Measurements from ENCODE around the gene TLE6. TPM values are rescaled to one million over a fixed set of nuclear protein-coding genes. Genes with fewer than 3 reads are reported as not detected.

TLE6 gene
- total RNA-seq = 0.93 and 1.6 TPM in 2 replicates

DNA sequence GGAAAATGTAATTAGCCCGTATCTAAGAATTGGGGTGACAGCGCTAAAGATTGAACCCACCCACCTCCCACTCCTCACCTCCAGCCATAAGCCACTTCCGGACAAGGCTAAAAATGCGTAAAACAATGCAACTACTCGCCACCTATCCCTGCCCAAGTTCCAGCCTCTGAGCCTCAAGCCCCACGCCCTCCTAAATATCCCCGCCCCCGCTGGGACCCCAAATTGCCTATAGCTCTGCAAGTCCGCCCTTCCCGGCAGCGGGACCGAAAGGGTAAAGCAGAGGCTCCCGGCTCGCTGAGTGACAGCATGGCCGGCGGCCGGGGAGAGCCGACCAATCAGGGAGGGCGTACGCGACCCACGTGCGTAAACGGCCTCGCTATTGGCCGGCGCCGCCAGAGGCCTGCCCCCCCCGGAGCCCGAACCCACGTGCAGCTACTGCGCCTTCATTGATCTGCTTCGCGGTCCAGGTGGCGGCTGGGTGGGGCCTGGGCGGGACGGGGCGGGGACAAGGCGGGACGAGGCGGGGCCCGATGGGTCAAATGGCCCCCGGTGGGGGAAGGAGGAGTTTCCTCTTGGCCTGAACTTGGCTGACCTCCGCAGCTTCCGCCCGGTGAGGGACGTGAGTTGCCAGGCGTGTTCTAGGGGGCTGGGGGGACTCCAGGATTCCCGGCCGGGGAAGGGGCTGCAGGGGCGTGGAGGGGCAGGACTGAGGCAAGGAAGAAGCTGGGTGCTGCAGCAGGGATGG lies at the start of gene TLE6:
Gene TLE6 (plus strand): TSS at position 564 of the 745 bp plus-strand sequence. CDS start 670 bp downstream, outside the sequence.

GRCh38 chr19:2944775-2945574 lies 32.4 kb upstream of the TLE6 start, which contains the start of gene ZNF77:
TSS of gene ZNF77 (minus strand) at chr19:2944971. CDS start at chr19:2944840, 131 bp downstream.

DNA sequence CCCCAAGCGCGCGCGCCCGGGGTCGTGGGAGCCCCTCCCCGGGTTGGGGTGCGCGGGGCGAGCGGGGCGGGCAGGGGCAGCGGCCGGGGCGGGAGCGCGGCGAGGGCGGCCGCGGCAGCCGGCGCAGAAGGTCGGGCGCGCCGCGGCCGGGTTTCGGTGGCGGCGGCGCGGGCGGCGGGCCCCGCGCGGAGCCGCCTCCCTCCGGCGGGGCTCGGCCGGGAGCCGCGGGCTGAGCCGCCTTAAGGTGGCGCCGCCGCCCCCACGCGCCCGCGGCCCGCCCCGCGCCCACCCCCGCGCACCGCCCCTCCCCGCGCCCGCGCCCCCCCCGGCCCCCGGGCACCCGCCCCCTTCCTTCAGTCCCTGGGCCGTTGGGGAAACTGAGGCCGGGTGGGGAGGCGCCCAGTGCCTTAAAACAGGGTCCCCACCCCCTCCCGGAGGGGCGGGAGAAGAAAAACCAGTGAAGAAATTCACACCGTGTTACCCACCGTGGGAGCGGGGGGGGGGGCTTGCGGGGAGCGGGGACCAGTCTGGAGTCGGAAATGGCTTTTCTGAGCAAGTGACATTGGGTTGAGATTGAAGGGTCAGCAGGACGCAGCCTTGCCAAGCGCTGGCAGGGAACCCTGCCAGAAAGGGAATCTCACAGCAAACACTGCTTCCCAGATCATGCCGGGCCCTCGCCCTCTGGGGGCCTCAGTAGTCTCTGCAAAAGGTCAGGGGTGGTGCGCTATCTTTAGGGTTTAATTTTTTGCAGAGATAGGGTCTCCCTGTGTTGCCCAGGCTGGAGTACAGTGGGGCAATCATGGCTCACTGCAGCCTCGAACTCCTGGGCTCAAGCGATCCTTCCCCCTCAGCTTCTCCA lies 51.9 kb downstream of the TLE6 start, which contains the start of gene TLE2:
Gene TLE2 (minus strand): TSS at position 216 of the 859 bp plus-strand sequence. CDS start 376 bp downstream, outside the sequence.

Other genes starting within 250 kb of the TLE6 start
- 18.9 and 24.3 TPM in 2 replicates for gene SLC39A3, start 237.5 kb upstream of the TLE6 start, total RNA-seq
- gene SGTA, start 194.3 kb upstream of the TLE6 start, total RNA-seq = 68.1 and 68.2 TPM in 2 replicates
- gene THOP1, start 192.1 kb upstream of the TLE6 start, total RNA-seq = 110 and 146 TPM in 2 replicates
- 2.0 and 3.5 TPM in 2 replicates for gene ZNF554, start 157.7 kb upstream of the TLE6 start, total RNA-seq
- 6.0 TPM in 2 replicates for gene ZNF555, start 136.1 kb upstream of the TLE6 start, total RNA-seq
- gene ZNF556, start 110.2 kb upstream of the TLE6 start, total RNA-seq = not detected in 2 replicates
- 3.9 and 5.6 TPM in 2 replicates for gene ZNF57, start 76.6 kb upstream of the TLE6 start, total RNA-seq
- 5.0 and 5.6 TPM in 2 replicates for gene ZNF77, start 32.6 kb upstream of the TLE6 start, total RNA-seq
- 12.3 and 13.7 TPM in 2 replicates for gene TLE2, start 51.7 kb downstream of the TLE6 start, total RNA-seq
- 146 and 209 TPM in 2 replicates for gene TLE5, start 84.9 kb downstream of the TLE6 start, total RNA-seq
- 77.7 and 86.6 TPM in 2 replicates for gene GNA11, start 116.8 kb downstream of the TLE6 start, total RNA-seq
- 0.07 and 0.13 TPM in 2 replicates for gene GNA15, start 158.5 kb downstream of the TLE6 start, total RNA-seq
- gene S1PR4, start 201.2 kb downstream of the TLE6 start, total RNA-seq = 0.27 and 1.4 TPM in 2 replicates
- gene NCLN, start 208.4 kb downstream of the TLE6 start, total RNA-seq = 44.0 and 68.3 TPM in 2 replicates
- gene CELF5, start 247.1 kb downstream of the TLE6 start, total RNA-seq = 0.14 TPM in 1 of 2 replicates, not detected in the other

All from thoracic aorta endothelial cell (primary cell).